Stromal cell of bone marrow (primary cell): ENCODE data around the gene SCAPER.

Experiments used
- DNase-seq: peaks from one replicate; pipeline ENCODE4 v3.0.0-alpha.2; 2012; ENCODE audit warnings: low read depth

SCAPER gene

GRCh38 chr15:76353903-76354302 is 551.2 kb downstream of the SCAPER start:
- no peak for DNase-seq

- DNase-seq = no peak
These were observed 552.0 kb downstream of the SCAPER start for GRCh38 chr15:76353023-76353577.

- DNase-seq = no peak
These were observed 555.7 kb downstream of the SCAPER start for GRCh38 chr15:76349301-76350070.

GRCh38 chr15:76347482-76348055 is 557.6 kb downstream of the SCAPER start:
- DNase-seq = no peak

GRCh38 chr15:76346669-76347481 is 558.3 kb downstream of the SCAPER start:
- no peak for DNase-seq

GRCh38 chr15:76345880-76346668 is 559.1 kb downstream of the SCAPER start:
- no peak for DNase-seq

- no peak for DNase-seq
These were observed 559.6 kb downstream of the SCAPER start for GRCh38 chr15:76345583-76345879.

GRCh38 chr15:76344893-76345582 is 560.1 kb downstream of the SCAPER start:
- no peak for DNase-seq

GRCh38 chr15:76343313-76343996 is 561.7 kb downstream of the SCAPER start:
- DNase-seq = no peak

GRCh38 chr15:76342382-76343201 is 562.5 kb downstream of the SCAPER start:
- no peak for DNase-seq

GRCh38 chr15:76342058-76342381 is 563.1 kb downstream of the SCAPER start:
- DNase-seq = no peak

GRCh38 chr15:76341366-76342057 is 563.6 kb downstream of the SCAPER start:
- no peak for DNase-seq

GRCh38 chr15:76340803-76341365 is 564.3 kb downstream of the SCAPER start:
- DNase-seq = no peak

GRCh38 chr15:76340198-76340802 is 564.8 kb downstream of the SCAPER start:
- DNase-seq = no peak

GRCh38 chr15:76339305-76340197 is 565.6 kb downstream of the SCAPER start:
- DNase-seq = no peak

- DNase-seq = no peak
These were observed 566.4 kb downstream of the SCAPER start for GRCh38 chr15:76338486-76339304.
